Stimulated activated CD8-positive, alpha-beta memory T cell treated with anti-CD3 and anti-CD28 coated beads, Interleukin-7, amount 100 ng/mL, for 1 hour (primary cell): ENCODE results near the gene CHST8.
"Not testable (repeated sequence)": the region's sequence is repeated elsewhere in the genome, so short reads cannot be mapped to it uniquely, and the experiment has no call there.

ENCODE experiments used
- DNase-seq, 2 donors: peaks; one replicate each; pipeline ENCODE4 v3.0.0-alpha.2; 2020; ENCODE audit warnings: low read depth in 2 of 2

CHST8 gene

DNA sequence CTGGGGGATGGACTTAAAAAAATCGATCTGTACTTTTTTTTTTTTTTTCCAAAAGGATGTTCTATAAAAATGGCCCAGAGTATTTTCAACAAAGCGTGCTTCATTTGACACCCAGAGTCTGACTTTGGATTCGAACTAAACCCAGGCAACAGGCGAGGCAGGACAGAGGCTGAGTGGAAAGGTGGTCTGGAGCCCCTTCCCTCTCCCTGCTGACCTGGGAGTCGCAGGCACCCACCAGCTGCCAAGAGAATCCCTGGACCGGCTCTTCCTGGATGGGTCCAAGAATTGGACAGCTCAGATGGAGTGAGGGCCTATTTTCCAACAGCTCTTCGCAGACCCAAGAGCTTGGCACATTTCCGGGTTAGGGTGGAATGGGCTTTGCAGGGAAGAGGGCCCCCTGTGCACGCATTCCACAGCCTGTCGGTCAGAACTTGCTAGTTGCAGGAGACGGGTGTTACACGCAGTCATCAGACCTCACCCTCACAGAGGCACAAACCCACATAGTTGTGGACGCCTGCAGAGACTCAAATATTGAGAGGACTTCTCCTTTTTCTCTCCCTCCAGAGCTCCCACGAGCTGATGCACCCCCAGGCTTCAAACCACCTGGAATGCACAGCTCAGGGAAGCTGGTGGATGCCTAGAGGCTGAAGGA lies 190.1 kb downstream of the CHST8 start:
- no peak for DNase-seq

DNA sequence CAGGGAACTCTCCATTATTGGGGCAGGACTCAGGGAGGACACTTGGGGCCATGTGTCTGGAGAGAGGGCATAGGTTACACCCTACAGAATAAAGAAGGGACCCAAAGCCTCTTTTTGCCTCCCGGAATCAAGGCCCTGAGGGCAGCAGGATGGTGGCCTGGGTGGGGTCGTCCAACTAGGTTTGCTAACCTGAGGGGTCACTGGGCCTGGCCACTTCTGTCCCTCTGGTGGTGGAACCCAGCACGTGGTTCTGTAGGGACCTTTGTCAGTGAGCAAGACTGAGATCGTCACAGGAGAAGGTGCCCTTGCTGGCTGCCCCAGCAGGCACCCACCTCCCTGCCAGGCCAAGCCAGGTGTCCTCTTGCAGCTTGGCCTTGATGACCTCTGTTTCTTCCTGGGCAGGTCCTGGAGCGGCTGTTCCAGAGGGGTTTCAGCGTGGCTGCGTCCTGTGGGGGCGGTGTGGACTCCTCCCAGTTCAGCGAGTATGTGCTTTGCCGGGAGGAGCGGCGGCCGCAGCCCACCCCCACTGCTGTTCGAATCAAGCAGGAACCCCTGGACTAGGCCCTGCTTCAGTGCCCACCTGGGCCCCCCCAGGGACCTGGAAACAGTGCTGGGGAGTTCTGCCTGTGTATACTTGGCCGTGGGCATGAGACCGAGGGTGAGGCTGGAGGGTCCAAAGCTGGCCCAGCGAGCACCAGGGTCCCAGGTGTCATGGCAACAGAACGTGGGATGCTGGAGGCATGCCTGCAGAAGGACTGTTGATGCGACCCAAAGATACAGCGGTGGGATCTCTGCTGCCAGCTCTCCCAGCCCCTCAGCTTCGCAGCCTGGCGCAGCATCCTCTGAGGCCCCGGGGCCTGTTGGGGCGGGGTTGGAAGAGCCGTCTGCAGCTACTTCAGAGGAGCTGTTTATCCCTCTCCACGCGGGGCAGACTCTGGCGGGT lies 190.9 kb downstream of the CHST8 start:
- no peak for DNase-seq

DNA sequence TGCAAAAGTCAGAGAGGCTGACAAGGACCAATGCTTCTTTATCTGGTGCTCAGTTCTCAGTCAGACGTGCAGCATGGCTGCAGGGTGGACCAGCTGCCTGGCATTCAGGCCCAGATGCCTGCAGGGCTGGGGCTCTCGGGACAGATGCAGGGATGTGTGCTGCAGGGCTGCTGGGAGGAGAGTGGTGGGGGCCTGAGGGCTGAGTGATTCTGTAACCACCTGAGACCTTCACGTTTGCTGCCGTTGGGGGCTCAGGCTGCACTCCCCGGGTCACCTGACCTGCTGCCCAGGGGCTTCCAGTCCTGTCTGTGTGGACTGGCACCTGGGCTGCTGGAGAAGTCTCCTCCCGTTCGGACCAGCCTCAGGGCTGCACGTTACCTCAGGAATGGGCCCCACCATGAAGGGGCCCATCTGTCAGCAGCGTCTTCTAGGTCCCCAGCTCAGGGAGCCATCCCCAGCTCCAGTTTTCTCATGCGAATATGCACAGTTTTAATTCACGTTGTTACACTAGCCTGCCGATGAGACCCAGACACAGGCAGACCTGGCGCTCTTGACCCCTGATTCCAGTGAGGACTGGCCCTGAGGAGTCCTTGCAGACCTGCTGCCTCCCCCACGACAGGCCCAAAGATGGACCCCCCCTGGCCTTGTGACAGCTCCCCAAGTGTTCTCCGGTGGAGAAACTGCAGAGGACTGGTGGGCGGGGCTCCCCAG lies 191.8 kb downstream of the CHST8 start:
- no peak for DNase-seq

DNA sequence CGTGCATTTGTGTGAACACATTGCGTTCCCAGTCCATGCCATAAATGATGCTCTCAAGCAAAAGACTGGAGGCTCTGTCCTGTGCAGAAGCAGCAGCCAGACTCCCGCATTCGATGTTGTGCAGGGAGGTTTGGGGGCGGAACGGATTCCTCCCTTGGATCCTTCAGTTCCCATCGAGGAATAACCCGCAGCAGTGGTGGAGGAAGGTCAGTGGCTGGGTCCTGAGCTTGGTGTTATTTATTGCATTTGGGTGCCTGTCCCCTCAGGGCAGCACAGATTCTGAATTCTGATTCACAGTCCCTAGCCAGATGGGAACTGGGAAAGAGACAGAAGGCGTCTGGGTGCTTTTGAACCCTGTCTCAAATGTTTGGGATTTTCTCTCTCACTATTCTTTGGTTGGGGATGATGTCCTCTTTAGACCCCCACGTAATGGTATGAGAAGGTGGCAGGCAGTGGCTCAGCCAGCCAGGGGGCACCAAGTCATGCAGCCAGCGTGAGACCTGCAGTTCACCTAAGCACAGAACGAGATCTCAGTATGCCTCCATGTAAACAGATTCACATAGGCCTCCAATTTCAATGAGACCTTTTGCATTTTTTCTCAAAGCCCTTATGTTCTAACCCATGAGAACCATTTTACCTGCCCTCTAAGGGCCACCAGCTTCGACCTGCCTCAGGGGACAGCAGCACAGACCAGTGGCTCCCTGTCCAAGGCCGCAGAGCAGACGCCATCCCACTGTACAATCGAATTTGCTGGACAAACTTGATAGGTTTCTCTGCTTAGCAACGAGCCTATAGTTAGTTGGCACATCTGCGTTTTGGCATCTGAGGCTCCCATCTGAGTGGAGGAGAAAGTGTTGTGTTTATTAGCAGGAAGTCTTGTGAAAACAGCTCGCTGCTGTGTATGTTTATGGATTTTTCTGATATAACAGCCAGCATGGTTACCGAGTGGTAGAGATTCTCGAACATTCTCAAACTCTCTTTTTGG lies 192.7 kb downstream of the CHST8 start:
- DNase-seq = no peak

DNA sequence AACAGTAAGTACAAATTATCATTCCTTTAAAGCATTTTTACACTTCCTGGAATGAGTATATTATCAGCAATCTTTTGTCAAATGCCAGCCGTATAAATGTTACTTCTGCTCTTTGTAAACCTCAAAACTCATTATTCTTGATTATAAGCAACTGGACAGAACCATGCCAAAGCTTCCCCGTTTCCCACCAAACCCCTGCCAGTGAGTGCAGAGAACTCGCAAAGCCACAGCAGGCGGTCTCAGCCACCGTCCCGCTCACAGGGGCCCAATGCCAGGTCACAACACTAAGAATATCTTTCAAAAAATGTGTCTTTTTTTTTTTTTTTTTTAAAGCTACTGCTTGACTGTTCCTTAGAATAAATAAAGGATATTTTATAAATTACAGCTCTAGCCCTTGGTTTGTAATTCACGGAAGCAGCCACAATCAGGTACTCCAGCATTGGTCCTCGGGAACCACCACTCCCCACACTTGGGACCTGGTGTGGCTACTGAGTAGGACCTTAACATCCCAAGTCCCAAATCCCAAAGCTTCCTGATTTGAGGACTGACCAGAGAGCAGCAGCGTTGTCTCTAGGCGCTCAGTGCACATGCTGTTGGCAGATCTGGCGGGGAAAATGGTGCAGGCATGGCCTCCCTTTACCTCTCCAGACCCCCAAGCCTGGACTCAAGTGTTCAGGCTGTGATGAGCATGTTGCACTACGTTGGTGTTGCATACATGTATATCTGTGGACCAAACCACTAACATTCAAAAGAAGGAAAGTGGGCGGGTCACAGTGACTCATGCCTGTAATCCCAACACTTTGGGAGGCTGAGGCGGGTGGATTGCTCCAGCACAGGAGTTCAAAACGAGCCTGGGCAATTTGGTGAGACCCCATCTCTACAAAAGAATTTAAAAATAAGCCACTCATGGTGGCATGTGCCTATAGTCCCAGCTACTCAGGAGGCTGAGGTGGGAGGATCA lies 193.9 kb downstream of the CHST8 start:
- no peak for DNase-seq

DNA sequence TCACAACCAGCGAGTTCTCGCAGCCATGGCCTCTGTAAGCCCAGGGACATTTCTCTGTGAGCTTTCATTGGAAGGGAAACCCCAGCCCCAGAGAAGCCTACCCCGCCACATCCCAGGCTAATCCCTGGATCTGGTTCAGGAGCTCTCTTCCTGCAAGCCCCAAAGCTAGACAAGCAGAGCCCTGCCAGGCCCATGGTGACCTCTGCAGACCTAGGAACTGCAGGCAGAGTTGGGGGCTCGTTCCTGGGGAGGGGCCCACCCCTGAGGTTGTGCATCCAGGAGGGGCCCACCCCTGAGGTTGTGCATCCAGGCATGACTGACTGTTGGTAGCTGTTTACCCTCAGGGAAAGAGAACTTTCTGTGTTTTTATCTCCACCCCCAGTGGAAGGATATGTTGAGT lies 196.7 kb downstream of the CHST8 start:
- DNase-seq = no peak

DNA sequence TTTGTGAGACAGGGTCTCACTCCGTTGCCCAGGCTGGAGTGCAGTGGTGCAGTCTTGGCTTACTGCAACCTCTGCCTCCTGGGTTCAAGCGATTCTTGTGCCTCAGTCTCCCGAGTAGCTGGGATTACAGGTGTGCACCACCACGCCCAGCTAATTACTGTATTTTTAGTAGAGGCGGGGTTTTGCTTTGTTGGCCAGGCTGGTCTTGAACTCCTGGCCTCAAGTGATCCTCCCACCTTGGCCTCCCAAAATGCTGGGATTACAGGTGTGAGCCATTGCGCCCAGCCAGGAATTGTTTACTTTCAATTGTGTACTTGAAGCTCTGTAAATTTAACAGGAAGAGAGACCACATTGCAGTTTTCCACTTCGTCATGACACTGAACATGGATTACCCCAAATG lies 197.3 kb downstream of the CHST8 start:
- DNase-seq = not testable (repeated sequence)

DNA sequence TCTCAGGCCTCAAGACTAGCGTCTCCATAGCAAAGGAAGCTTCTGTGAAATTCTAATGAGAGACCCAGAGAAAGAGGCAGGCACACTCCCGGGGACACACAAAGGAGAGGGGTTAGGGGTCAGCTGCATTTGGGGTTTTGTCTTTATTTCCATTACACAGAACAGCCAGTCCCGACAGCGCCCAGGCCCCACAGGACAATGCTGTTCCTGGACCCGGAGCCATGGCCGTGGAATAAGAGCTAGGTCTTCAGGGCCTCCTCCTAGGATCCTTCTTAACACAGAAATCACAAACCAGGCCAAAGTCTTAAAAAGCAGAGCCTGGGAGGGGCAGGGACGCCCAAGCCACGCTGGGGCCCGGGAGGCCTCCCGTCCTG lies 197.7 kb downstream of the CHST8 start:
- DNase-seq = no peak

DNA sequence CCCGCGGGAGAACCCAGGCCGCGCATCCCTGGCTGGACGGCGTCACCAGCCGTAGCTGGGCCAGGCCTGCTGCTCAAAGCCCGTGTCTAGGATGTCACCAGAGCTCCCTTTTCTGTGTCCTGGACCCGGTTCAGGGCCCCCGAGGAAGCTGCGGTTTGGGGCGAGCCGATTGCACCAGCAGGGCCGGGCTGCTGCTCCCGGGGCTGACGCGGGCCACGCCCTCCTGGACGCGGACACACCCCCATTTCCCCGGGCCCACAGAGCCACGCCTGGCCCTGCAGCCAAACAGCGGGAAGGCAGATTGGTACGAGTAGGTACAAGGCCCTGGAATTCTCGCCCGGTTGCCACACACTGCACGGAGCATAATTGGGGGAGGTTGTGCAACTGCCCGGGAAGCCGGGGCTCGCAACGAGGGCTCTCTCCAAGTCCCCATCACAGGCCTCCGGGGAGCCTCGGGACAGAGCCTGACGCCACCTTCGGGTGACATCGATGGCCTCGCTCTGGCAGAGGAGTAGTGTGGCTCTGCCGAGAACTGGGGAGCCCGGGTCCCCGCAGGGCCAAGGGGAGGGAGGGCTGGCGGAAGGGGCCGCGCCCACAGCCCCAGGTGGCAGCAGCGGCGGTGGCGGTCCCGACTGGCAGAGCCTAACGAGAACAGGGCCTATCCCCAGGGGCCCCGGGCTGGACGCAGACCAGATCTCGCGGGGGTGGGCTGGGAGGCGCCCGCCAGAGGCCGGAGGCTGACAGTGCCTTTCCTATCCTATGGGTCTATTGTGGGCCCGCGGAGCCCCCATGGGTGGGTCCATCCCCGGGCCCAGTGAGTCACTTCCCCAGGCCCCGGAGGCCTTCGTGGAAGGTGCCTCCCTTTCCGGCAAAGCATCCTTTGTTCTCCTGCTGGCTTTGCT lies 198.4 kb downstream of the CHST8 start:
- no peak for DNase-seq

DNA sequence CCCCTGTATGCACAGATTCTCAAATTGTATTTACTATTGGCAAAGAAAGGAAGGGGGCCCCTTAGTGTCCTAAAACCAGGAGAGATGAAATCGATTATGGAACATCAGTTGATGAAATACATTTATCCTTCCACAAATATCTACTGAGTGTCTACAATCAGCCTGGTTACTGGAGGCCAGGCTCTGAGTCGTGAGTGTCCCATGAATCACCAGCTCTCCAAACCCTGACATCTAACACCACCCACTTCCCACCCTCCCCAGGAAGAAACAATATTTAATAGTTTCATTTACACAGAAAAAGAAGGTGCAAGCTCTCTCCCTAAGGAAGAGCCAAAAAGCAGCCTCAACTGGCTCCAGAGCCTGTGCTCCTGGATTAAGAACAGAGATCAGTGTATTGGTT lies 200.1 kb downstream of the CHST8 start:
- no peak for DNase-seq
